IMR-90 (cell line): ENCODE measurements around the gene METTL8. TPM values are rescaled to one million over a fixed set of nuclear protein-coding genes. Genes with fewer than 3 reads are reported as not detected.

Source experiments
- ATAC-seq: fragments of 200-7000 bp; cut with Tn5 transposase; 2 replicates; pipeline ENCODE4 v1.9.1; 2020; ENCODE audit warnings: low read depth, mild to moderate bottlenecking, moderate library complexity
- BruUV-seq: library from RNA; stranded (reverse); fragments of 400-500 nt; replicated peaks from 2 replicates; lab custom pipeline; 2021; lab: Mats Ljungman, UMichigan
- CTCF ChIA-PET: fragments of 300-600 bp; formaldehyde crosslinking; extraction: SDS; loops from one replicate; lab custom pipeline; 2021; ENCODE audit warnings: antibody characterized with exemption; lab: Yijun Ruan, JAX
- POLR2A ChIA-PET: fragments of 300-600 bp; sonication (Branson Sonifier 250); formaldehyde crosslinking; loops from one replicate; lab custom pipeline; 2022; ENCODE audit warnings: antibody characterized with exemption; ENCODE audit not compliant: unreplicated experiment; lab: Charles Lee
- DNase-seq: peaks from one replicate; pipeline ENCODE4 v3.0.0; 2013
- H2AFZ ChIP-seq: replicated peaks from 2 replicates; pipeline ENCODE3; 2013; ENCODE audit warnings: low read length, mild to moderate bottlenecking; ENCODE audit not compliant: poor library complexity
- H2AK5ac ChIP-seq: 2 replicates; pipeline ENCODE4 v1.6.1; 2013; ENCODE audit warnings: low read depth, low read length, inconsistent platforms
- H2AK9ac ChIP-seq: replicated peaks from 2 replicates; pipeline ENCODE3; 2013; ENCODE audit warnings: mild to moderate bottlenecking, low read depth, low read length, moderate library complexity; ENCODE audit not compliant: poor library complexity
- H2BK120ac ChIP-seq: 2 replicates; pipeline ENCODE4 v1.6.1; 2013; ENCODE audit warnings: low read depth, low read length, inconsistent platforms
- H2BK15ac ChIP-seq: 3 replicates; pipeline ENCODE4 v1.6.1; 2013; ENCODE audit warnings: low read depth, low read length, inconsistent platforms
- H2BK20ac ChIP-seq: 2 replicates; pipeline ENCODE4 v1.6.1; 2013; ENCODE audit warnings: low read depth, mild to moderate bottlenecking, inconsistent platforms, low read length, moderate library complexity
- H2BK5ac ChIP-seq: 2 replicates; pipeline ENCODE4 v1.6.1; 2013; ENCODE audit warnings: mild to moderate bottlenecking, low read depth, low read length, inconsistent platforms; ENCODE audit not compliant: poor library complexity, severe bottlenecking
- H3K14ac ChIP-seq: replicated peaks from 2 replicates; pipeline ENCODE4 v1.6.1; 2013; ENCODE audit warnings: low read depth, low read length, inconsistent platforms
- H3K18ac ChIP-seq: 2 replicates; pipeline ENCODE4 v1.6.1; 2013; ENCODE audit warnings: low read depth, low read length, control low read depth
- H3K23ac ChIP-seq: 2 replicates; pipeline ENCODE4 v1.6.1; 2013; ENCODE audit warnings: low read depth, low read length, inconsistent platforms
- H3K27ac ChIP-seq: 2 replicates; pipeline ENCODE4 v1.5.1; 2013; ENCODE audit warnings: mild to moderate bottlenecking, control low read depth, low read length; ENCODE audit not compliant: insufficient read depth
- H3K27me3 ChIP-seq: 2 replicates; pipeline ENCODE4 v1.6.1; 2013; ENCODE audit warnings: low read length; ENCODE audit not compliant: control insufficient read depth, insufficient read depth
- H3K36me3 ChIP-seq: 2 replicates; pipeline ENCODE4 v1.6.1; 2013; ENCODE audit warnings: low read length, mixed read lengths; ENCODE audit not compliant: control insufficient read depth, insufficient read depth
- H3K4ac ChIP-seq: 2 replicates; pipeline ENCODE4 v1.6.1; 2013; ENCODE audit warnings: low read depth, low read length, inconsistent platforms
- H3K4me1 ChIP-seq: 2 replicates; pipeline ENCODE4 v1.6.1; 2013; ENCODE audit warnings: low read length, mixed read lengths; ENCODE audit not compliant: control insufficient read depth, insufficient read depth
- H3K4me2 ChIP-seq: 2 replicates; pipeline ENCODE4 v1.6.1; 2013; ENCODE audit warnings: low read depth, mild to moderate bottlenecking, control low read depth, low read length, moderate library complexity
- H3K4me3 ChIP-seq: 2 replicates; pipeline ENCODE4 v1.5.1; 2013; ENCODE audit warnings: low read depth, mild to moderate bottlenecking, control low read depth, low read length, moderate library complexity; ENCODE audit not compliant: insufficient read depth
- H3K56ac ChIP-seq: 2 replicates; pipeline ENCODE4 v1.6.1; 2013; ENCODE audit warnings: low read length, inconsistent platforms; ENCODE audit not compliant: insufficient read depth; ENCODE audit errors: extremely low read depth
- H3K79me1 ChIP-seq, 2 experiments: 2 replicates each; pipeline ENCODE4 v1.6.1; 2013; ENCODE audit warnings: low read length in 2 of 2, inconsistent platforms in 1 of 2, low read depth in 1 of 2
- H3K9ac ChIP-seq: 2 replicates; pipeline ENCODE4 v1.6.1; 2013; ENCODE audit warnings: low read depth, low read length, control low read depth
- H3K9me1 ChIP-seq: 2 replicates; pipeline ENCODE4 v1.6.1; 2013; ENCODE audit warnings: low read length, inconsistent platforms; ENCODE audit not compliant: insufficient read depth
- H3K9me3 ChIP-seq: 2 replicates; pipeline ENCODE4 v1.6.1; 2013; ENCODE audit warnings: low read length; ENCODE audit not compliant: control insufficient read depth, insufficient read depth
- H4K20me1 ChIP-seq: 2 replicates; pipeline ENCODE4 v1.6.1; 2013; ENCODE audit warnings: low read length, inconsistent platforms; ENCODE audit not compliant: insufficient read depth
- H4K5ac ChIP-seq: 2 replicates; pipeline ENCODE4 v1.6.1; 2013; ENCODE audit warnings: mild to moderate bottlenecking, low read depth, low read length, control low read depth
- H4K8ac ChIP-seq, 2 experiments: 2 replicates each; pipeline ENCODE4 v1.6.1; 2013; ENCODE audit warnings: low read depth in 2 of 2, low read length in 2 of 2, control low read depth in 1 of 2, inconsistent platforms in 1 of 2
- H4K91ac ChIP-seq: 2 replicates; pipeline ENCODE4 v1.6.1; 2013; ENCODE audit warnings: low read depth, low read length, inconsistent platforms; ENCODE audit not compliant: insufficient read depth
- USF2 ChIP-seq: fragments of 150-350 bp; IDR thresholded peaks from 2 replicates; pipeline ENCODE4 v1.6.1; 2017; ENCODE audit warnings: mild to moderate bottlenecking, antibody characterized with exemption, low read length, low read depth
- WGBS, 2 experiments: methylation state at CpG; one replicate each; pipeline versions ENCODE4 v1.1.5 to v1.1.7; 2013; ENCODE audit warnings: missing lambda C conversion rate in 2 of 2; ENCODE audit not compliant: insufficient read length in 1 of 2; ENCODE audit errors: extremely low coverage in 2 of 2; 5-methylcytosine and 5-hydroxymethylcytosine counted together
- dilution Hi-C: fragments of 300-500 bp; cut with HindIII; formaldehyde crosslinking; loops from one replicate; pipeline ENCODE4 v1.14.3; 2018; ENCODE audit warnings: low sequenced_read_pairs; ENCODE audit not compliant: unreplicated experiment
- in situ Hi-C: fragments of 300-500 bp; cut with MboI; formaldehyde crosslinking; loops from 3 replicates; pipeline ENCODE4 v1.14.3; 2019; ENCODE audit warnings: low sequenced_read_pairs, inconsistent platforms, mixed read lengths
- intact Hi-C: fragments of 100-400 bp; cut with micrococcal nuclease; formaldehyde crosslinking; loops from 2 replicates; pipeline ENCODE4 v1.10.0; 2022
- polyA plus RNA-seq, 3 experiments: library from polyadenylated mRNA; depleted of rRNA; stranded (reverse); fragments of >200 nt; gene quantifications; 2 replicates each; pipeline ENCODE4 v1.2.3, GENCODE V29; 2012; ENCODE audit warnings: low replicate concordance in 1 of 3
- total RNA-seq: library from RNA; depleted of rRNA; stranded (reverse); fragments of >200 nt; gene quantifications from 2 replicates; pipeline ENCODE4 v1.2.3, GENCODE V29; 2012

The METTL8 gene
- total and polyA plus RNA-seq, 2 of the 4 experiments (the other 2 are of a cell fraction) = 6.9 to 10.6 TPM

DNA sequence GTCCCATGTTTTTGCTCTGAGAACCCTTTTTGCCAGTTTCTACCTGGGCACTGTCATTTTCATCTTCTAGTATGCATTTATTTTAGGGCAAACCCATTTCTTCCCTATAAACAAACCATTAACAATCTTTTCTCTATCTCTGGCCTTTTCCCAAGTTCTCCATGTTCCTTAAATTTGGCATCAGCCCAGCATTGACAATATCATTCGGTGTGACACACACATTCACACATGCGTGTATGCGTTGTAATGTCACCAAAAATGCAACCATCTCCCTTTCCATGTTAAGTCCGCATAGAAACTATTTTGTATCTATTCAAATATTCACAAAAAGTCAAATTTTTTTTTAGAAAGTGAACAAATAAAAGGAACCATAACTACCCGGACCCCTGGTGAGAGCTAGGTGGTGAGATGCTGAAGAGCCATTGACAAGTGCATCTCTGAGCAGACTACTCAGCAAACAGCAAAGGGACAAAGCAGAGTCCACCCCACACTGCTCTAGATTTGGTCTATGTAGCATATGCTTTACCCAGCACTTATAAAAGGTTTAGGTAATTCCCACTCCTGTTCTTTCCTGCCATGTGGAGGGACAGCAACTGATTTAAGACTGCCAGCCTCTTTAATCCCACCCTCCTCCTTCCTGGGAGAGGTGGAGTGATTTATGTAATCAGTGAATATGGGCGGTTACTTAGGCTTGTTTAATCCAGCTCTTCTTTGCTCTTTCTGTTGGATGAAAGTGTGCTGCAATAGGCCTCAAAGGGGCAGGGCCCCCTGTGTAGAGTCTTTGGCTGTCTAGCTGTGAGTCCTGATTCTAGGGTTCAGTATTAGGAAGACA, 124.1 kb downstream of the METTL8 start:
- H3K79me1 ChIP-seq = no peaks in the 10 kb centered on the region
- no peak overlapping the region for H4K91ac ChIP-seq
- H3K27ac ChIP-seq = no peak overlapping the region
- H2AK9ac ChIP-seq = no peak overlapping the region
- dilution Hi-C loops = no loop called here
- no peak overlapping the region for H2BK5ac ChIP-seq
- WGBS, 2 experiments = 92% methylated on average over 2 of the region's 6 CpGs; no CpG with 5 or more reads in 1 of the 2 experiments
- no peak for DNase-seq
- no peak overlapping the region for H2BK20ac ChIP-seq
- intact Hi-C loops = no loop called here
- H2BK15ac ChIP-seq = no peak overlapping the region
- H3K9me3 ChIP-seq = peaks cover 4% of the 10 kb centered on the region; the same call in 1 of the 2 replicates
- H3K56ac ChIP-seq = no peak overlapping the region
- no peak overlapping the region for H2AFZ ChIP-seq
- H3K9ac ChIP-seq = no peak overlapping the region
- no peak for TF ChIP-seq USF2
- H3K4me3 ChIP-seq = no peak overlapping the region
- H3K4me1 ChIP-seq = no peaks in the 10 kb centered on the region
- no peak overlapping the region for H2BK120ac ChIP-seq
- POLR2A ChIA-PET = no interaction called here
- no TSS peak for BruUV-seq
- no peak overlapping the region for H3K18ac ChIP-seq
- no peaks in the 10 kb centered on the region for H4K20me1 ChIP-seq
- H4K8ac ChIP-seq = no peak overlapping the region
- H3K9me1 ChIP-seq = no peaks in the 10 kb centered on the region
- CTCF ChIA-PET = interaction anchor here (0.6 kb wide), 1 partner anchor 32 kb away, joined by 3 read pairs; no protein-coding TSS in a partner anchor
- H4K5ac ChIP-seq = no peak overlapping the region
- no peak overlapping the region for H3K4ac ChIP-seq
- no peak overlapping the region; the same call in 1 of the 2 replicates for H3K14ac ChIP-seq
- no peaks in the 10 kb centered on the region for H3K27me3 ChIP-seq
- no peak overlapping the region for H2AK5ac ChIP-seq
- H3K4me2 ChIP-seq = no peak overlapping the region
- H3K23ac ChIP-seq = no peak overlapping the region
- H3K36me3 ChIP-seq = no peaks in the 10 kb centered on the region
- ATAC-seq = no peak
- in situ Hi-C loops = no loop called here
